OCI-LY7 (cell line): ENCODE measurements around the gene FAM180B. TPM values are rescaled to one million over a fixed set of nuclear protein-coding genes. Genes with fewer than 3 reads are reported as not detected.

Experiments used
- BruUV-seq: library from RNA; stranded (reverse); fragments of 400-500 nt; replicated peaks from 2 replicates; lab custom pipeline; 2021; lab: Mats Ljungman, UMichigan
- CTCF ChIA-PET: fragments of 300-600 bp; sonication (Branson Sonifier 250); formaldehyde crosslinking; loops from one replicate; lab custom pipeline; 2022; ENCODE audit warnings: antibody characterized with exemption; ENCODE audit not compliant: unreplicated experiment; lab: Charles Lee
- POLR2A ChIA-PET: fragments of 300-600 bp; sonication (Branson Sonifier 250); formaldehyde crosslinking; loops from one replicate; lab custom pipeline; 2022; ENCODE audit warnings: antibody characterized with exemption; lab: Charles Lee
- DNase-seq: peaks from one replicate; pipeline ENCODE4 v3.0.0-alpha.2; 2015; ENCODE audit warnings: low spot score
- H2AFZ ChIP-seq: fragments of 200-600 bp; sonication (generic), shearing (Covaris generic); 2 replicates; pipeline ENCODE4 v1.6.1; 2014; ENCODE audit warnings: mild to moderate bottlenecking, antibody characterized with exemption, low read length, moderate library complexity
- H3K27ac ChIP-seq: fragments of 200-600 bp; sonication (generic); 2 replicates; pipeline ENCODE4 v1.5.1; 2014; ENCODE audit warnings: mixed run types, low read depth, mild to moderate bottlenecking, moderate library complexity, low read length, inconsistent platforms; ENCODE audit not compliant: poor library complexity, severe bottlenecking
- H3K36me3 ChIP-seq: fragments of 200-600 bp; sonication (generic); 2 replicates; pipeline ENCODE4 v1.6.1; 2014; ENCODE audit warnings: mild to moderate bottlenecking, antibody characterized with exemption, low read length, moderate library complexity, mixed read lengths; ENCODE audit not compliant: insufficient read depth
- H3K4me1 ChIP-seq: fragments of 200-600 bp; sonication (generic); 2 replicates; pipeline ENCODE4 v1.5.1; 2014; ENCODE audit warnings: mild to moderate bottlenecking, low read length; ENCODE audit not compliant: insufficient read depth, poor library complexity, severe bottlenecking
- H3K4me2 ChIP-seq: fragments of 200-600 bp; sonication (generic); 2 replicates; pipeline ENCODE4 v1.6.1; 2014; ENCODE audit warnings: mild to moderate bottlenecking, low read length
- H3K4me3 ChIP-seq: fragments of 200-600 bp; sonication (generic); 2 replicates; pipeline ENCODE4 v1.5.1; 2014; ENCODE audit warnings: mild to moderate bottlenecking, low read depth, low read length; ENCODE audit not compliant: poor library complexity, severe bottlenecking
- H3K79me2 ChIP-seq: fragments of 200-600 bp; sonication (generic); 2 replicates; pipeline ENCODE4 v1.6.1; 2016; ENCODE audit warnings: low read depth, mild to moderate bottlenecking, low read length, moderate library complexity, mixed read lengths; ENCODE audit not compliant: insufficient read depth
- H3K9me2 ChIP-seq: fragments of 200-600 bp; sonication (generic); 2 replicates; pipeline ENCODE4 v1.6.1; 2016; ENCODE audit warnings: mild to moderate bottlenecking, low read length, mixed read lengths; ENCODE audit not compliant: insufficient read depth
- H3K9me3 ChIP-seq: fragments of 200-600 bp; sonication (generic); 2 replicates; pipeline ENCODE4 v1.6.1; 2014; ENCODE audit warnings: mild to moderate bottlenecking, mixed run types, low read length, mixed read lengths
- H4K20me1 ChIP-seq: fragments of 200-600 bp; sonication (generic); 2 replicates; pipeline ENCODE4 v1.6.1; 2014; ENCODE audit warnings: mild to moderate bottlenecking, antibody characterized with exemption, low read length, moderate library complexity, mixed read lengths; ENCODE audit not compliant: insufficient read depth
- CTCF ChIP-seq: fragments of 200-600 bp; sonication (generic); conservative IDR thresholded peaks from 2 replicates; pipeline ENCODE4 v1.5.1; 2014; ENCODE audit warnings: mild to moderate bottlenecking, antibody characterized with exemption, low read length, moderate library complexity, mixed read lengths
- EZH2phosphoT487 ChIP-seq: fragments of 200-600 bp; sonication (generic); IDR thresholded peaks from 2 replicates; pipeline ENCODE4 v1.6.1; 2018; ENCODE audit warnings: low read depth, borderline replicate concordance, mild to moderate bottlenecking, mixed run types, antibody characterized with exemption, low read length, moderate library complexity, mixed read lengths
- intact Hi-C: fragments of 100-400 bp; cut with micrococcal nuclease; formaldehyde crosslinking; loops from one replicate; pipeline ENCODE4 v1.10.0; 2022; ENCODE audit not compliant: unreplicated experiment
- total RNA-seq, 2 experiments: library from RNA; depleted of rRNA in 1 of 2; stranded (reverse); fragments of >200 nt in 1 of 2; shearing (Covaris generic) in 1 of 2; gene quantifications; 2 replicates each; pipeline ENCODE4 v1.2.3, GENCODE V29; 2014 to 2022

Gene FAM180B
- total RNA-seq, 2 experiments from 2014 or later: 0.22 to 0.23 TPM

DNA sequence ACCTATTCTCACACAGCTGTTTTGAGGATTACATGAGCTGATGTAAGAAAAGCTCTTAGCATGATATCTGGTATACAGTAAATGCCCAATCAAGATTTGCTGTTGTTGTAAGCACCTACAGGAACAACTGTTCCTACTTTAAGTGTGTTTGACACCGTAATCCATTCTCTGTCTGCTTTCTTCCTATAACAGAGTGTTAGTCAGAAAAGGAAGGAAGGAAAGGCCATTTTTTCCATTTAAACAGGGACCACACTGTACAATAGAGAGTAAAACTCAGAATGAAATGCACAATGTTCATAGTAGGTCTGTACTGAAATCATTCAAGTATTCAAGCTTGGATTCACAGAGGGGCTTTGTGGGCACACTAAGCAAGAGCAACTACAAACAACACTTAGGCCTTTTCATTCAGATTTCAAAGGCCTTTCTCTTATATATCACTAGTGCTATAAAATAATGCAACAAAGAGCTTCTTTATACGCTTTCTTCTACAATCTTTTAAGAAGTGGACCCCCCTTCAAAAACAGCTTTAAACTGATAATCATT, 34.4 kb downstream of the FAM180B start:
- no peak for TF ChIP-seq EZH2phosphoT487
- TF ChIP-seq CTCF: no peak
- POLR2A ChIA-PET: interaction anchor here (0.5 to 1.6 kb wide), 6 partner anchors 8 to 760 kb away, joined by 3 to 5 read pairs (median 4); no protein-coding TSS in a partner anchor
- no peak for DNase-seq
- Histone ChIP-seq H3K9me2 (no peaks in the 10 kb centered on the region), H3K79me2 (no peaks in the 10 kb centered on the region), H3K4me2 (no peak overlapping the region), H3K36me3 (peaks cover 80% of the 10 kb centered on the region), H3K27ac (no peak overlapping the region), H3K4me3 (no peak overlapping the region), H3K9me3 (no peaks in the 10 kb centered on the region), H2AFZ (no peak overlapping the region), H4K20me1 (no peaks in the 10 kb centered on the region), H3K4me1 (no peaks in the 10 kb centered on the region)
- CTCF ChIA-PET: no interaction called here
- intact Hi-C loops: no loop called here
- no TSS peak for BruUV-seq

DNA sequence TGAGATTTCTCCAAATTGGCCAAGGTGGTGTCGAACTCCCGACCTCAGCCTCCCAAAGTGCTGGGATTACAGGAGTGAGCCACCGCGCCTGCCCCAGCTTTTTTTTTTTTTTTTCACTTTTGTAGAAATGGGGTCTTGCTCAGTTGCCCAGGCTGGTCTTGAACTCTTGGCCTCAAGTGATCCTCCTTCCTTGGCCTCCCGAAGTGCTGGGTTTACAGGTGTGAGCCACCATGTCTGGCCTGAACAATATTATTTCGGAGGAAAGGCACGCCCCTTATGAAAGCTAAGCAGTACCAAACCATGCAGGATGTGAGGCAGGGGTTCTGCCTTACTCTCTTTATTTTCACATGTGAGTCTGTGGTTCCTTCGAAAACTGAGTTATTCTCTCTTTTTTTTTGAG, 39.8 kb downstream of the FAM180B start:
- H3K4me2 ChIP-seq: no peak overlapping the region
- no peaks in the 10 kb centered on the region for H3K9me3 ChIP-seq
- no peaks in the 10 kb centered on the region for H3K9me2 ChIP-seq
- BruUV-seq: no TSS peak
- no peaks in the 10 kb centered on the region for H3K4me1 ChIP-seq
- no peaks in the 10 kb centered on the region for H4K20me1 ChIP-seq
- no peak for DNase-seq
- CTCF ChIA-PET: no interaction called here
- H3K27ac ChIP-seq: no peak overlapping the region
- no peak overlapping the region for H2AFZ ChIP-seq
- no peaks in the 10 kb centered on the region for H3K79me2 ChIP-seq
- H3K36me3 ChIP-seq: peaks cover 91% of the 10 kb centered on the region
- POLR2A ChIA-PET: interaction anchor here (0.6 to 0.7 kb wide), 3 partner anchors 15 to 122 kb away, joined by 3 to 4 read pairs (median 3); partner anchors contain the start of genes KBTBD4 and NDUFS3
- intact Hi-C loops: no loop called here
- H3K4me3 ChIP-seq: no peak overlapping the region
- TF ChIP-seq EZH2phosphoT487 (no peak), CTCF (no peak)

DNA sequence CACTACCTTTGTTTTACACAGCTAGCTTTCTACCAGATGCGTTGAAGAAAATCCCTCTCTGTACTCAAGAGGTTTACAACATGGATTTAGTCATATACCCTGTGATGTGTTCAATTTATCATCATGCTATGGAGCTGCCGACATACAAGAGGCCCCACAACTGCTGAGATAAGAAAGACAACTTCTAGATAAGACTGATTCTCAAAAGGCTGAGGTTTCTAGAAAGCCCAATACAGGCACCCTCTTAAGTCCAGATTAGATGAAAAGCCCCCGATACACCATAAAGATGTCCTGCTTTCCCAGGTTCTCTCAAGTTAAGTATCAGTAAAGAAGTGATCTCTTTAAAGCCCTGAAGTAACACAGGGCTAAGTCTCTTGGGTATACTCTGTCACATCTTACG, 41.5 kb downstream of the FAM180B start:
- peaks cover 89% of the 10 kb centered on the region for H3K36me3 ChIP-seq
- no peak overlapping the region for H3K4me3 ChIP-seq
- H3K4me2 ChIP-seq: no peak overlapping the region
- ChIA-PET CTCF (no interaction called here), POLR2A (interaction anchor here (0.7 to 1.1 kb wide), 3 partner anchors 9 to 54 kb away, joined by 3 to 4 read pairs (median 3); no protein-coding TSS in a partner anchor)
- no peaks in the 10 kb centered on the region for H3K79me2 ChIP-seq
- no peaks in the 10 kb centered on the region for H3K4me1 ChIP-seq
- no peaks in the 10 kb centered on the region for H3K9me2 ChIP-seq
- TF ChIP-seq EZH2phosphoT487: no peak
- DNase-seq: no peak
- no peaks in the 10 kb centered on the region for H4K20me1 ChIP-seq
- H2AFZ ChIP-seq: no peak overlapping the region
- no peaks in the 10 kb centered on the region for H3K9me3 ChIP-seq
- no peak overlapping the region for H3K27ac ChIP-seq
- intact Hi-C loops: no loop called here
- BruUV-seq: no TSS peak
